ENCODE results near the gene HVCN1.
"Not testable (repeated sequence)": the region's sequence is repeated elsewhere in the genome, so short reads cannot be mapped to it uniquely, and the experiment has no call there.

HVCN1 gene

DNA sequence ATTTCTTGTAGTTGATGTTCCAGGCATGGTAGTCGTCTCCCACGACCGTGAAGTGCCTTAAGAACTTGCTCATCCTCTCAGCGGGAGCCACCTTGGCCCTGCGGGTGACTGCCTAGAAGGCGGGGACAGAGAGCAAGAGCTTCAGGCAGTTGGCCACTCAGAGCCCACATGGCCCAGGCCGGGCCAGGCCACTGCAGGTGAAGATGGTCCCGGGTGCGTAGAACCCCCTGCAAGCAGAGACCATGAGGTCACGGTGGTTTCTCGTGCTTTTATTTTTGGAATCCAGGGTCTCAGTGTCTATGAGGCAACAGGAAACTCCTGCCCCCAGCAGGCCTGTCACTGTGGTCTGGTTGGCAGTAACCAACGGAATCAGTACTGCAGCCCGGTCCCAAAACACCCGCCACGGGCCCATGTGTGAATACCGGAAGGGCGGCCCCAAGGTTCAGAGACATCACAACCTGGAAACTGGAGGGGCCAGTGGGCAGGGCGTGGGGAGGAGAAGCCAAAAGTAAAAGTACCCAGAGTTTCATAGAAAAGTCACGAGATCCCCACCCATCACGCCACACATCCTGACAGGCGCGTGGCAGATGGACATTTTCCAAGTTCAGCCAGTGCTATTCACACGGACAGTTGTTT is 27.5 kb downstream of the HVCN1 start:
- H3K4me3 ChIP-seq (ENCODE audit: low read depth, low read length) = no peak overlapping the region
- POLR2A ChIA-PET = no interaction called here
- no peak for DNase-seq (ENCODE audit: low read depth, low spot score)
- TF ChIP-seq, protein P1, sequence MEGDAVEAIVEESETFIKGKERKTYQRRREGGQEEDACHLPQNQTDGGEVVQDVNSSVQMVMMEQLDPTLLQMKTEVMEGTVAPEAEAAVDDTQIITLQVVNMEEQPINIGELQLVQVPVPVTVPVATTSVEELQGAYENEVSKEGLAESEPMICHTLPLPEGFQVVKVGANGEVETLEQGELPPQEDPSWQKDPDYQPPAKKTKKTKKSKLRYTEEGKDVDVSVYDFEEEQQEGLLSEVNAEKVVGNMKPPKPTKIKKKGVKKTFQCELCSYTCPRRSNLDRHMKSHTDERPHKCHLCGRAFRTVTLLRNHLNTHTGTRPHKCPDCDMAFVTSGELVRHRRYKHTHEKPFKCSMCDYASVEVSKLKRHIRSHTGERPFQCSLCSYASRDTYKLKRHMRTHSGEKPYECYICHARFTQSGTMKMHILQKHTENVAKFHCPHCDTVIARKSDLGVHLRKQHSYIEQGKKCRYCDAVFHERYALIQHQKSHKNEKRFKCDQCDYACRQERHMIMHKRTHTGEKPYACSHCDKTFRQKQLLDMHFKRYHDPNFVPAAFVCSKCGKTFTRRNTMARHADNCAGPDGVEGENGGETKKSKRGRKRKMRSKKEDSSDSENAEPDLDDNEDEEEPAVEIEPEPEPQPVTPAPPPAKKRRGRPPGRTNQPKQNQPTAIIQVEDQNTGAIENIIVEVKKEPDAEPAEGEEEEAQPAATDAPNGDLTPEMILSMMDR (IDR thresholded peaks at IDR 0.05; ENCODE audit: insufficient read depth, low read length, missing control alignments) = no peak
- CTCF ChIA-PET = no interaction called here

DNA sequence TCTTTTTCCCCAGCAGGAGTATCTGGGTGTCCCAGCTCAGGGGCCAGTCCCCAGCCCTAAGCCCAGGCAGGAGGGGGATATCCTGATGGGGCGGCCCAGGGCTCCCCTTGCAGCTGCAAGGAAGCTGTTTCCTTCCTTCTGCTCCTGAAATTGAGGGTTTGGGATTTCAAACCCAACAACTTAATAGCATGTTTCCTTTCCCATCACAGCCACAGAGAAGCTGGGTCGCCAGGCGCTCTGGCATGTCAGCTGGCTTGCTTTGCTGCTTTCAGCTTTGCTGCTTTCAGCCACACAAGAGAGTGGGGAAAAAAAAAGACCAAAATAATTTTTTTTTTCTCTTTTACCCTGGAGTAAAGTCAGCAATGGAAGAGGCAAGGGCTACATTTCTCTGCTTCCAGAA is 30.0 kb downstream of the HVCN1 start:
- no peak for DNase-seq (ENCODE audit: low read depth, low spot score)
- CTCF ChIA-PET = interaction anchor here (1.3 kb wide), 1 partner anchor 168 kb away, joined by 3 read pairs; no protein-coding TSS in a partner anchor
- TF ChIP-seq, protein P1 (IDR thresholded peaks at IDR 0.05; ENCODE audit: insufficient read depth, low read length, missing control alignments) = no peak
- no peak overlapping the region for H3K4me3 ChIP-seq (ENCODE audit: low read depth, low read length)
- POLR2A ChIA-PET = interaction anchor here (0.6 kb wide), 1 partner anchor 25 kb away, joined by 3 read pairs; no protein-coding TSS in a partner anchor

DNA sequence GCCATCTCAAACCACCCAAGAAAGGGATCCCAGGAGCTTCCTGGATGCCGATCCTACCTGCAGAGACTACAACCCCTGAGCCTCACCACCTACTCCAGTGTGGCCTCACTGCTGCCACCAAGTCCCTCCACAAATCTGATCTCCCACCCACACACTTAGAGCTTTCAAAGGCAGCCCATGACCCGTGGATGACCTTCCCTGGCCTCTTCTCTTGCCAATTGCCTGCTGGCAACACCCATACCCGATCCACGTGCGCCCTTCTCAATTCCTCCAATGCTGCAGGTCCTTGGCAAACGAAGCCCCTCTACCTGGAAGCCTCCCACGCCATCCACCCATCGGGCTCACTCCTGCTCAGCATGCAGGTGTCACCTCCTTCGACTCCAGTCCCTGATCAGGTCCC is 30.7 kb downstream of the HVCN1 start:
- TF ChIP-seq, protein P1 (IDR thresholded peaks at IDR 0.05; ENCODE audit: insufficient read depth, low read length, missing control alignments) = no peak
- ChIA-PET POLR2A (no interaction called here), CTCF (interaction anchor here (1.3 kb wide), 1 partner anchor 169 kb away, joined by 3 read pairs; no protein-coding TSS in a partner anchor)
- no peak overlapping the region for H3K4me3 ChIP-seq (ENCODE audit: low read depth, low read length)
- DNase-seq (ENCODE audit: low read depth, low spot score) = no peak

DNA sequence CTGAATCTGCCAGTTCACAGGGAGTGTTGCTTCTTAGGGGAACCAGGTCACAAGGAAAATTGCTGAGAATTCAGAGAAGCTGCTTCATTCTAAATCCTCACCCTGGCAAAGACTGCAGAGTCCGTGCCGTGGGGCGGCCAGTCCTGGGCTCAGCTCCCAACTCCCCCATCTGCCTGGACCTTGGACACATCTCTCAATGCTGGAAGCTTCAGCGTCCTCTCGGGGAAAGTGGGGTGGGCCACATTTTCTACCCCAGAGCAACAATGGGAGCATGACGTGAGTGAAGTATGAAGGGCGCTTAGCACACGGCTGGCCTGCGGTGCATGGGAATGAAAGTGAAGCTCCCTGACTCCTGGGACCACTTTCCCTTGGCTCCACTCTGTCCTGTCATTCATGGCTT is 31.2 kb downstream of the HVCN1 start:
- DNase-seq (ENCODE audit: low read depth, low spot score) = no peak
- ChIA-PET POLR2A (no interaction called here), CTCF (interaction anchor here (1.3 kb wide), 1 partner anchor 169 kb away, joined by 3 read pairs; no protein-coding TSS in a partner anchor)
- no peak overlapping the region for H3K4me3 ChIP-seq (ENCODE audit: low read depth, low read length)
- TF ChIP-seq, protein P1 (IDR thresholded peaks at IDR 0.05; ENCODE audit: insufficient read depth, low read length, missing control alignments) = no peak

DNA sequence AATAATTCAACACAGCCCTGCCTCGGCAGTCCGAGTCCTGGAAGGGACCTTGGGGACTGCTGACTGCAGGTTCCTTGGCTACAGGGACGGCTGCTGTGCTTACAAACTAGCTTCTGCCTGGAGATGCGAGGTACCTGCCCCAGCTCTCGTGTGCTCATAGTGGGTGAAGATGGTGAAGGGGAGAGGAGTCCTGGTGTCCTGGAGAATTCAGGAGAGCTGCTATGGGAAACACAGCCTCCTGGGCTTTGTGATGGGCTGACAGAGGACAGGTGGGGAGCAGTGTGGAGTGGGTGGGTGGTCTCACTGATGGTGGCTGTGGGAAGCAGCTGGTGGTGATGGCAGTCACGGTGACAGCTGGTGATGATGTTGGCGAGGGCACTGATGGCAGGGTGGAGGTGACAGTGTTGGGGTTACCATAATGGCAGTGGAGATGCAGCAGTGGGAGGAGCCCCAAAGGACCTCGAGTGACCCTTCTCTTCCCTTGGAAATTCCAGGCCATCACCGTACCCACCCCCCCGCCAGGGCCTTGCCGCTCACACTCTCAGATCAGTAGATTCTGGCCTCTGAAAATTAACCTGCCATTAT is 32.8 kb downstream of the HVCN1 start:
- POLR2A ChIA-PET = no interaction called here
- CTCF ChIA-PET = interaction anchor here (1.0 kb wide), 1 partner anchor 42 kb away, joined by 3 read pairs; no protein-coding TSS in a partner anchor
- no peak overlapping the region for H3K4me3 ChIP-seq (ENCODE audit: low read depth, low read length)
- DNase-seq (ENCODE audit: low read depth, low spot score) = no peak
- TF ChIP-seq, protein P1 (IDR thresholded peaks at IDR 0.05; ENCODE audit: insufficient read depth, low read length, missing control alignments) = no peak

DNA sequence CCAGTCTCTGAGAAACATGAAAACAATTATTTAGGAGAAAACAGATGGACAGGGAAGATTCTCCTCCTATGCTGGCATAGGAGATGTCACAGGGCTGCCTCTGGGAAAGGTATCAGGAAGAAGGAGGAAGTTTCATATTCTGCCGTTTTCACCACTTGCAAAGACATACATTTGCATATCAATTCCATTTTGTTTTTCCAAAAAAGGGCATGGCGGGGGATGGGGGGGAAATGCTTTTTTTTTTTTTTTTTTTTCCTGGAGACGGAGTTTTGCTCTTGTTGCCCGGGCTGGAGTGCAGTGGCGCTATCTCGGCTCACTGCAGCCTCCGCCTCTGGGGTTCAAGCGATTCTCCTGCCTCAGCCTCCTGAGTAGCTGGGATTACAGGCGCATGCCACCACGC is 34.7 kb downstream of the HVCN1 start:
- H3K4me3 ChIP-seq (ENCODE audit: low read depth, low read length); DNase-seq (ENCODE audit: low read depth, low spot score); CTCF ChIA-PET; POLR2A ChIA-PET: not testable (repeated sequence)
